GM23338 (cell line): Measurements from ENCODE around the gene TMEM45A.

Experiments used
- CTCF ChIP-seq, 2 experiments: fragments of 200-600 bp in 1 of 2; sonication (generic) in 1 of 2; conservative IDR thresholded peaks; 2 replicates each; pipeline versions ENCODE4 v1.5.1 to v1.6.1; 2016 to 2017; ENCODE audit warnings: antibody characterized with exemption in 2 of 2, low read depth in 2 of 2, mild to moderate bottlenecking in 2 of 2, moderate library complexity in 1 of 2
- ETS1 ChIP-seq: IDR thresholded peaks from 2 replicates; pipeline ENCODE4 v1.6.1; 2016; ENCODE audit warnings: antibody characterized with exemption
- EZH2 ChIP-seq: fragments of 200-600 bp; sonication (generic); IDR thresholded peaks from one replicate; pipeline ENCODE4 v1.8.0; 2017; ENCODE audit warnings: antibody characterized with exemption, mild to moderate bottlenecking, low read depth; ENCODE audit not compliant: unreplicated experiment
- EZH2phosphoT487 ChIP-seq: fragments of 200-600 bp; sonication (generic); IDR thresholded peaks from one replicate; pipeline ENCODE4 v1.8.1; 2018; ENCODE audit warnings: antibody characterized with exemption; ENCODE audit not compliant: unreplicated experiment
- JUNB ChIP-seq: IDR thresholded peaks from one replicate; pipeline ENCODE4 v1.6.1; 2016; ENCODE audit warnings: antibody characterized with exemption; ENCODE audit not compliant: unreplicated experiment
- POLR2AphosphoS5 ChIP-seq: IDR thresholded peaks from 2 replicates; pipeline ENCODE4 v1.6.1; 2016; ENCODE audit warnings: antibody characterized with exemption, low read depth
- REST ChIP-seq: IDR thresholded peaks from one replicate; pipeline ENCODE4 v1.6.1; 2018; ENCODE audit warnings: antibody characterized with exemption; ENCODE audit not compliant: unreplicated experiment

DNA sequence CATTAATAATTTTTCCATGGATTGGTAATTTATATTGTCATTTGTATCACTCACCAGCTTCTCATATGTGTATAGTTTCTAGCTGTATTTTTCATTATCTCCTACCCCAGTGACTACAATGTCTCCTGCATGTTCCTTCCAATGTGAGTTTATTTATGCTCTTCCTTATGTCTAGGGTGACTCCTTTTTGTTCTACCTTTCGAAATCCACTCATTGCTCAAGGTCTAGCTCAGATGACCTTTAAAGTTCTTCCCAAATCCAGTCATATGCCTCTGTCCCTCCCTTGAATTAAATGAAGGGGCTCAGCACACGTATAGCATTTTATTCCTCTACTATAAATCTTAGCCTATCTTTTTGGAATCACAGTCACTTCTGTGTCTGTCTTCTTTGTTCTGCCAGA lies 53.0 kb downstream of the TMEM45A start:
- TF ChIP-seq REST (no peak), CTCF (conservative IDR thresholded peaks at IDR 0.05; ENCODE audit: low read depth in 2 of 2) (no peak), POLR2AphosphoS5 (no peak), EZH2 (no peak), EZH2phosphoT487 (no peak), ETS1 (no peak), JUNB (no peak)
